GM18502 (cell line): ENCODE data around the gene CTRB2.

Source experiments
- ATAC-seq: cut with Tn5 transposase; IDR thresholded peaks from one replicate; pipeline ENCODE4 v1.9.1; 2021; ENCODE audit warnings: mild to moderate bottlenecking; ENCODE audit not compliant: unreplicated experiment, poor library complexity

CTRB2 gene

GRCh38 chr16:75188832-75189477 is 18.0 kb downstream of the CTRB2 start:
- ATAC-seq: no peak

DNA sequence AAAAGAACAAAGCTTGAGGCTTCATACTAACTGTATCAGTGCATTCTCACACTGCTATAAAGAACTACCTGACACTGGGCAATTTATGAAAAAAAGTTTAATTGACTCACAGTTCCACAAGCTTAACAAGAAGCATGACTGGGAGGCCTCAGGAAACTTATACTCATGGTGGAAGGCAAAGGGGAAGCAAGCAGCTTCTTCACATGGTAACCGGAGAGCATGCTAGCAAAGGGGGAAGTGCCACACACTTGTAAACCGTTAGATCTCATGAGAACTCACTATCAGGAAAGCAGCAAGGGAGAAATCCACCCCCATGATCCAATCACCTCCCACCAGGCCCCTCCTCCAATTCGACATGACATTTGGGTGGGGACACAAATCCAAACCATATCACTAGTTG is 25.3 kb downstream of the CTRB2 start:
- no peak for ATAC-seq

DNA sequence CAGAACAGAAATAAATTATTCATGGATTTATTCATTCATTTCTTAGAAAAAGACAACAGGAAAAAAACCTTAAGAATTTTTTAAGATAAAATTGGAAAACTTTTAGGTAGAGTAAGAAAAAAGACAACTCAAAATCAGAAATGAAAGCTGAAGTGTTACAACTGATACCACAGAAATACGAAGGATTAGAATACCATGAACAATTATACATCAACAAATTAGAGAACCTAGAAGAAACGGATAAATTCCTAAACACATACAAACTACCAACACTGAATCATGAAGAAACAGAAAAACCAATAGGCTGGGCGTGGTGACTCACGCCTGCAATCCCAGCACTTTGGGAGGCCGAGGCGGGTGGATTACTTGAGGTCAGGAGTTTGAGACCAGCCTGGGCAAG is 27.8 kb downstream of the CTRB2 start:
- ATAC-seq: no peak

GRCh38 chr16:75176926-75177325 is 30.0 kb downstream of the CTRB2 start:
- no peak for ATAC-seq

GRCh38 chr16:75175074-75175473 is 31.9 kb downstream of the CTRB2 start:
- ATAC-seq: no peak

- no peak for ATAC-seq
Observed at GRCh38 chr16:75172578-75172977, 34.4 kb downstream of the CTRB2 start.

GRCh38 chr16:75169899-75170405 is 37.0 kb downstream of the CTRB2 start:
- ATAC-seq: no peak

DNA sequence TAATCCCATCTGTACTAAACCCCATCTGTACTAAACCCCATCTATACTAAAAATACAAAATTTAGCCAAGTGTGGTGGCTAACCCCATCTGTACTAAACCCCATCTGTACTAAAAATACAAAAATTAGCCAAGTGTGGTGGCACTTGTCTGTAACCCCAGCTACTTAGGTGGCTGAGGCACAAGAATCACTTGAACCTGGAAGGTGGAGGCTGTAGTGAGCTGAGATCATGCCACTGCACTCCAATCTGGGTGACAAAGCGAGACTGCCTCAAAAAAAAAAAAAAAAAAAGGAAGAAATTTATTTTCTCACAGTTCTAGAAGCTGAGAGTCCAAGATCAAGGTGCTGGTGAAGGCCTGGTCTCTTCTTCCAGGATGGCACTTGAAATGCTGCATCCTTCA is 46.6 kb downstream of the CTRB2 start:
- no peak for ATAC-seq
